NCI-H2081 (cell line): ENCODE data around the gene MAEA.

Experiments used
- DNase-seq, 2 experiments: peaks; one replicate each; lab custom pipeline; 2025; lab: John Stamatoyannopoulos, UW

The MAEA gene

DNA sequence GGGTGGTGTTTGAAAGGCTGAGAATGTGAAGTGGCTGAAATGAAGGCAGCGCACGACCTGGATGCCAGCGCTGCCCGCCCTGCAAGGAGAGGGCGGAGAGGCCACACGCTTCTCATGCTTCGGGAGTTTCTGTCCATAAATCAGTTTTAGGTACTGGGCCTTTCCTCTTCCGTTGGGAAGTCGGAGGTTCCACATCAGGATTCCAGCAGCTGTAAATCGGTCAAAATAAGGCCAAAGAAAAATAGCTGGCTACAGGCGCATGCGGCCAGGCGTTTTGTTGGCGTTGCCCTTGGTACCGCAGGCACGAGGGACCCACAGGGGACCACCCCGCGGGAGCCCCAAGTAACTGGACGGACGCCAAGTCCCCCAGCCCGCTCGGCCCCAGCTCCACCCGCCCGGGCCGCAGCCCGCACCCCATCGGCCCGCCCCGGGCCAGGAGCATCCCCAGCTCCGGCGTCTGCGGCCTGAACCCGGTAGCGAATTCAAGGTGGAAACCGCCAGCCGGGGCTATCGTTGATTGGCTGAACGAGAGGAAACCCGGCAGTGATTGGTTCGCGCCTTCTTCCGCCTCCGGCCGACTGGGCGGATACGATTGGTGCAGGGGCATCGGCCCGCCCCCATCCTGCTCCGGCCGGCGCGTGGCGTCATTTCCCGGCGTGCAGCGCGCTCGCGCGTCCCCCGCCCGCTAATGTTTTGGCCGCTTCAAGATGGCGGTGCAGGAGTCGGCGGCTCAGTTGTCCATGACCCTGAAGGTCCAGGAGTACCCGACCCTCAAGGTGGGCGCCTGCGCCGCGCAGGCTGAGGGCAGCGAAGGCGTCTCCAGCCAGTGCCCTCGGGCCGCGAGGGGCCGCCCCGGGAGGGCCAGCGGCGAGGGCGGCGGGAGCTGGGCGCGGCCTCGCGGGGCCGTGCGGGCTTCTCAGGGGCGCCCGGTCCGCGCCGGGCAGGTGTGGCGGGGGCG is at the start of gene MAEA:
Gene MAEA (plus strand): TSS at position 685 of the 958 bp plus-strand sequence. CDS start 23 bp downstream, at position 708.
- peak; percentile 97 to 99 for DNase-seq

DNA sequence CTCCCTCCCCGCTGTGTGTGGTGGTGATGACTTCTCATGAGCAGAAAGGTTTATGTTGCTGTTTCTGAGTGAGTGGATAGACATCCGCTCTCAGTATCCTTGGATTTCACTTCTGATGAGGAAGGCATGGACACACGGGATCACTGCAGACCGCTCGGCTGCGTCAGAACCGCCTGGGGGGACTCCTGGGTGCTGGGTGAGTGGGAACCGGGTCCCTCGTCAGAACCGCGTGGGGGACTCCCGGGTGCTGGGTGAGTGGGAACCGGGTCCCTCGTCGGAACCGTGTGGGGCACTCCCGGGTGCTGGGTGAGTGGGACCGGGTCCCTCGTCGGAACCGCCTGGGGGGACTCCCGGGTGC is 49.8 kb upstream of the MAEA start:
- DNase-seq: no peak

GRCh38 chr4:1240721-1241465 is 48.8 kb upstream of the MAEA start:
- DNase-seq: no peak

DNA sequence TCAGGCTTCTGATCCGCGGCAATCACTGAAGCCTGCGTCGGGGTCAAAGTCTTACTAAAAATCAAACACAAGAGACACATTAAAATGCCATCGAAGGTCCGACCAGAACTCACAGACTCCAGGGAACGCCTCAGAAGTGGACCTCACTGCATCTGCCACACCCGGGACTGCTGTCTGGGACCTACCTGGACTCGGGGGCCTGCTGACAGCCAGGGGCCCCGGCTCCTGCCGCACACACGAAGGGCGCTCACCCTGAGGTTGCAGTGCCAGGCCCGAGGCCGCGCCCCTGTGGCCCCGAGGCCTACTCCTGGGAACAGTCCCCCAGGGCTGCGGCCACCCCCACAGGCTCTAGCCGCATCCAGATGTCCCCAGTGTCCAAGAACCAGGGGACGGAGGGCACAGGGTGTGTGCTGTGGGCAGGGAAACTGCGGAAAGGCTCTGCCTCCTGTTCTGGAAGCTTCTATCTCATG is 48.2 kb upstream of the MAEA start:
- DNase-seq: no peak

DNA sequence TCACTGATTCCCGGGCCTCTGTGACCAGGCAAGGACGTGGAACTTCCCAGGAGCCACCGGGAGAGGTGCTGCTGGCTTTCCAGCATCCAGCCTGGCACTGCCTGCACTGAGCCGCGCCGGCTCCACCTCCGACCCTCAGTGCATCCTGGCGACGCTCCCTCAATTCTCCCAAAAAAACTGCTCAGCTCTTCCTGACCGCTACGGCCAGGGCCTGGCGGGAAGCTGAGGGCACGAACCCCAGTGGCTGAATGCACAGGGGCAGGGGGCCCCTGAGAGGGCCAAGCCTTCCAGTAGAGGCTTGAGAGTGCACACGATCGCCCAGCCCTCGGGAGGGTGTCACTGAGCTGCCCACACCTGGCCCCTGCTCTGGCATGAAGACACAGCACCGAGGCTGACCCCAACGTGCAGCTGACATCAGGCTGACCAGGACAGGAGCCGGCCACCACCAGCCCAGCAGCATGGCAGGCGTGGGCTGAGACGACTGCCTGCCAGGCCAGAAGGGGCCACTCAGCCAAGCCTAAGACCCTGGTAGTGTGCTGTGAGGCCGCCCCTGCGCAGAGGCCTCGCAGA is 47.7 kb upstream of the MAEA start:
- DNase-seq: no peak

DNA sequence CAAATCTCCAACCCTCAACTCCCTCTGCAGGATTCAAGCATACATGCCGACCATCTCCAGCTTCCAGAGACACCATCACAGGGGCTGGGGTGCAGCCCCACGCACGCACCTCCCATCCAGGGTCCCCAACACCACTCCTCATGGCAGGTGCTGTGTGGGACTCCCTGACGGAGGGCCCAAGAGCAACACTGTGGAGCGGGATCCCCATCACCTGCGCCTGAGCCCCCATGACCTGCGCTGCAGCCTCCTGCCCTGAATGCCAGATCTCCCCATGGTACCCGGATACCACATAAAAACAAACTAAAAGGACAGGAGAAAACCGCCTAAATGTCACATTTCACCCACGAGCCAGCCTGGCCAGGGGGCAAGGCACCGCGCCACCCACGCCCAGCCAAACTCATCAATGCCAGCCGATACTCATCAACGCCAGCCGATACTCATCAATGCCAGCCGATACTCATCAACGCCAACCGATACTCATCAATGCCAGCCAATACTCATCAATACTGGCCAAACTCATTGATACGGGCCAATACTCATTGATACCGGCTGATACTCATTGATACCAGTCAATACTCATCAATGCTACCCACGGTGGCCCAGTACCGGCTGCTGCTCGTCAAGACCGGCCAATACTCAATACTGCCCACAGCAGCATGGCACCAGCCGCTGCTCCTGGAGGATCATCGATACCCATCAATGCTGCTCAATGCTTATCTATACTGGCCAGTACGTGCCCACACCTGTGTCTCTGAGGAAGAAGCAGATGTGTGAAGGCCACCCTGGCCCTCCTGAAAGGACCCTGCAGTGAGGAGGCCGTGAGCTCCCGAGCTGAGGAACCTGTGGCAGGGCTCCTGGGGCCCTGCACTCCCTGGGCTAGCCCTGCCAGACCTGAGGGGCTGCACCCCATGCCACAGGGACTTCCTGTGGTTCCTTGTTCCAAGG is 46.9 kb upstream of the MAEA start:
- DNase-seq: no peak

DNA sequence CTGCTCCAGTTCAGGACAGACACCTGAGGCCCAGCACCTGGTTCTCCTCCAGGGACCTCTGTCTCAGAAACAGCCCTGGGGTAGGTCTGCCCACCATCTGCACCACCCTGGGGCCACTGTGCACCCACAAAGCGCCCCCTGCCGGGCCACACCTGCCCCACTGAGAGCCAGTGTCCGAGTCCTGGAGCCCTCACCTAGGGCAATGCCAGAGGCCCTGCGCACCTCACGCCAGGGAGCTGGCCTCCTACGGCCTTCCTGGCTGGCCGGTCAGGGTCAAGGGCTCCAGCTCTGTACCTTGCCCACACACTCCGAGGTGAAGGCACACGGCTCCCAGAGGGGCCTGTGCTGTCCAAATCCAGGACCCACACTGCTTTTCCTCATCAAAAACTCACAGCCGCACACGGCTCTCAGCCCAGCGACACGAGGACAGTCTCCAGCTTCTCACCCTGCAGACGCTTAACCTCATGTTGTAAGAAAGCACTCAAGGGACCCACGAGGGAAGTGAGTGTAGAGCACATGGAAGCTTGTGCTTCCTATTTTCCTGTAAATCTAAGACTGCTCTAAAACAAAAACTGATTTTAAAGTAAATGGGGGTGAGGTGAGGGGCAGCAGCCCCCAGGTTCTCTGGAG is 46.1 kb upstream of the MAEA start:
- no peak for DNase-seq

GRCh38 chr4:1244081-1244977 is 45.4 kb upstream of the MAEA start:
- no peak for DNase-seq

GRCh38 chr4:1244978-1245471 is 44.7 kb upstream of the MAEA start:
- DNase-seq: no peak

GRCh38 chr4:1245481-1246051 is 44.1 kb upstream of the MAEA start:
- no peak for DNase-seq

GRCh38 chr4:1246111-1246881 is 43.4 kb upstream of the MAEA start:
- DNase-seq: no peak

- peak in 1 of 2 experiments; percentile 25 for DNase-seq
These were observed 42.5 kb upstream of the MAEA start for GRCh38 chr4:1246901-1247863.

DNA sequence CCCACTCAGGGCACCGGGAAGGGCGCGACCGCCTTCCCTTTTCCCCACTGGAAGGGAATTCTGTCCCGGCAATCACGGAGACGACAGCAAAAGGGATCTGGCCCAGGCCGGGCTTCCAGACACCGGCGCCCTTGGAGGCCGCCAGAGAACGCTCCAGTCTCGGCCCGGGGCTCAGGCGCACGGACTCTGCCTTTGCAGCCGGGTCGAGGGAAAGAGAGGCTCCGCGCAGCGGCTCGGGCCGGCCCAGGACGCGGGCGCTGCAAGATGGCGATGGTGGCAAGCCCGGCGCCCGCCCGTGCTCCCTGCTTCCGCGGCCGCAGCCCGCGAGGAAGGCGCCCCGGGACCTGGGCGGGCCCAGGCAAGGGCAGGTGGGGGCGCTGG is 41.8 kb upstream of the MAEA start:
- DNase-seq: peak in 1 of 2 experiments; percentile 47

GRCh38 chr4:1248245-1249147 is 41.2 kb upstream of the MAEA start, which contains the start of gene CTBP1:
Gene CTBP1, minus strand, starts transcription at chr4:1249130. Its CDS starts 7,799 bp downstream, at chr4:1241331.
- peak; percentile 81 to 87 for DNase-seq

- peak; percentile 80 to 91 for DNase-seq
These were observed 40.5 kb upstream of the MAEA start for GRCh38 chr4:1249148-1249730.
